Adrenal gland (tissue), 12 donors: ENCODE results near the gene GSTK1. TPM values are rescaled to one million over a fixed set of nuclear protein-coding genes. Genes with fewer than 3 reads are reported as not detected.

ENCODE experiments used
- DNase-seq, 7 donors: peaks; one replicate each; pipeline ENCODE4 v3.0.0-alpha.2; 2019 to 2020
- H3K27ac ChIP-seq, 5 donors: fragments of 200-600 bp; sonication (generic) in 4 of 5; 1 replicate in 3 of 5; 2 replicates in 2 of 5; pipeline versions ENCODE4 v1.5.1 to v1.8.0; 2016 to 2020; ENCODE audit warnings: mild to moderate bottlenecking in 1 of 5
- H3K27me3 ChIP-seq: fragments of 200-600 bp; 2 replicates; pipeline ENCODE4 v1.8.0; 2021
- H3K36me3 ChIP-seq, 2 donors: fragments of 200-600 bp; replicated peaks in 1 of 2; 1 replicate in 1 of 2; 2 replicates in 1 of 2; pipeline versions ENCODE4 v1.5.1 to v1.8.0; 2018 to 2022
- H3K4me1 ChIP-seq, 2 donors: fragments of 200-600 bp; replicated peaks in 1 of 2; 1 replicate in 1 of 2; 2 replicates in 1 of 2; pipeline versions ENCODE4 v1.5.1 to v1.8.0; 2018 to 2021
- H3K4me3 ChIP-seq, 4 donors: fragments of 200-600 bp; sonication (generic) in 3 of 4; one replicate each; pipeline ENCODE4 v1.5.1; 2016 to 2018
- H3K9me3 ChIP-seq, 3 donors: fragments of 200-600 bp; sonication (generic) in 1 of 3; replicated peaks in 1 of 3; 1 replicate in 2 of 3; 2 replicates in 1 of 3; pipeline versions ENCODE4 v1.5.1 to v1.8.0; 2016 to 2021
- POLR2A ChIP-seq, 2 donors: fragments of 450-650 bp; IDR thresholded peaks; one replicate each; pipeline ENCODE4 v1.6.1; 2017; ENCODE audit warnings: antibody characterized with exemption in 2 of 2, mild to moderate bottlenecking in 2 of 2, moderate library complexity in 1 of 2
- WGBS, 4 donors: extraction: QIAGEN DNeasy Blood & Tissue Kit in 2 of 4; methylation state at CpG; one replicate each; pipeline versions ENCODE4 v1.1.5 to v1.1.7; 2013 to 2017; 5-methylcytosine and 5-hydroxymethylcytosine counted together
- intact Hi-C, 2 donors: fragments of 100-400 bp; cut with DNase I; formaldehyde crosslinking; loops; one replicate each; pipeline versions ENCODE4 v1.14.1 to v1.15.0; 2022 to 2023
- polyA plus RNA-seq, 3 donors: library from polyadenylated mRNA; stranded (reverse); fragments of 200-250 nt in 2 of 3; fragments of 350-450 nt in 1 of 3; fragmentation: Illumina TruSeq in 1 of 3; extraction: RNeasy Lipid Tissue Mini Kit (QIAGEN cat#74804) in 1 of 3; gene quantifications; one replicate each; pipeline ENCODE4 v1.2.3, GENCODE V29; 2013 to 2014
- total RNA-seq, 9 donors: library from RNA; depleted of rRNA in 4 of 9; stranded (reverse); fragments of >200 nt in 4 of 9; fragments of 120-200 nt in 1 of 9; fragmentation: NEBNext Ultra II Directional in 1 of 9; extraction: Animal tissue kit (Norgen Biotek cat#: 25700) in 1 of 9; gene quantifications; one replicate each; pipeline versions ENCODE4 v1.1.0 to v1.2.4, GENCODE V29; 2013 to 2023
- TF ChIP-seq, protein P1 (sequence below), 6 experiments: fragments of 450-650 bp in 4 of 6; fragments of 200-600 bp in 2 of 6; sonication (generic) in 1 of 6; IDR thresholded peaks; 1 replicate in 5 of 6; 2 replicates in 1 of 6; pipeline versions ENCODE4 v1.5.1 to v1.8.0; 2016 to 2021; ENCODE audit warnings: antibody characterized with exemption in 6 of 6, mild to moderate bottlenecking in 2 of 6, moderate library complexity in 1 of 6
- donor health status: healthy with polysubstance abuse.
- donor health status: Bipolar disorder and iron deficiency.
- donor health status: DM: yes; HTN: yes; CAD: no.
- donor health status: DM: no; HTN: no; CAD: no.
- donor health status: DM: no; HTN: no; CAD: no.
- donor health status: DM: yes; HTN: yes; CAD: no.

The GSTK1 gene
- total and polyA plus RNA-seq, 12 donors, result 155 to 333 (median 220) TPM

DNA sequence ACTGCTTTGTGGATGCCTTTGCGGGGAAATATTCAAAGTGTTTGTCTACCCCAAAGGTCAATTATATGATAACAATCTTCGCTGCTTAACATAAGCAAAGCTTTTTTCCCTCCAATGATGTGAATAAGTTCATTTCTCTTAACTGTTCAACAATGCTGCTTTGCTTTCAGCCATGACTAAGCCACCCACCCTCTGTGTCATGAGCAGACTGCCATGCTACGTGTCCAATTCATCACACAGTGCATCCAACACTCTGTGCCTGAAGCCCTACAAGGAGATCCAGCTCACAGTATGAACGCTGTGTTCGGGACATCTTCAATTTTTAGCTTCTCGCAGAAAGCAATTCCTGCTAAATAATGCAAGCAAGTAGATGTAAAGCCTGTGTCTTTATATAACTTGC, 47.1 kb upstream of the GSTK1 start:
- Histone ChIP-seq H3K27me3 (no peaks in the 10 kb centered on the region), H3K4me3 (no peak overlapping the region), H3K27ac (no peak overlapping the region), H3K36me3 (no peaks in the 10 kb centered on the region), H3K9me3 (no peaks in the 10 kb centered on the region), H3K4me1 (no peaks in the 10 kb centered on the region)
- WGBS, 4 donors, result 84 to 91% (median 85%) methylated on average over 6 of the region's 6 CpGs
- TF ChIP-seq POLR2A (IDR thresholded peaks at IDR 0.05), result no peak
- TF ChIP-seq, protein P1, sequence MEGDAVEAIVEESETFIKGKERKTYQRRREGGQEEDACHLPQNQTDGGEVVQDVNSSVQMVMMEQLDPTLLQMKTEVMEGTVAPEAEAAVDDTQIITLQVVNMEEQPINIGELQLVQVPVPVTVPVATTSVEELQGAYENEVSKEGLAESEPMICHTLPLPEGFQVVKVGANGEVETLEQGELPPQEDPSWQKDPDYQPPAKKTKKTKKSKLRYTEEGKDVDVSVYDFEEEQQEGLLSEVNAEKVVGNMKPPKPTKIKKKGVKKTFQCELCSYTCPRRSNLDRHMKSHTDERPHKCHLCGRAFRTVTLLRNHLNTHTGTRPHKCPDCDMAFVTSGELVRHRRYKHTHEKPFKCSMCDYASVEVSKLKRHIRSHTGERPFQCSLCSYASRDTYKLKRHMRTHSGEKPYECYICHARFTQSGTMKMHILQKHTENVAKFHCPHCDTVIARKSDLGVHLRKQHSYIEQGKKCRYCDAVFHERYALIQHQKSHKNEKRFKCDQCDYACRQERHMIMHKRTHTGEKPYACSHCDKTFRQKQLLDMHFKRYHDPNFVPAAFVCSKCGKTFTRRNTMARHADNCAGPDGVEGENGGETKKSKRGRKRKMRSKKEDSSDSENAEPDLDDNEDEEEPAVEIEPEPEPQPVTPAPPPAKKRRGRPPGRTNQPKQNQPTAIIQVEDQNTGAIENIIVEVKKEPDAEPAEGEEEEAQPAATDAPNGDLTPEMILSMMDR (IDR thresholded peaks at IDR 0.05), result no peak
- no peak for DNase-seq
- intact Hi-C loops, result loop anchor here (5.0 to 10.0 kb wide), 2 partner anchors 209 to 341 kb away; no protein-coding TSS in a partner anchor

DNA sequence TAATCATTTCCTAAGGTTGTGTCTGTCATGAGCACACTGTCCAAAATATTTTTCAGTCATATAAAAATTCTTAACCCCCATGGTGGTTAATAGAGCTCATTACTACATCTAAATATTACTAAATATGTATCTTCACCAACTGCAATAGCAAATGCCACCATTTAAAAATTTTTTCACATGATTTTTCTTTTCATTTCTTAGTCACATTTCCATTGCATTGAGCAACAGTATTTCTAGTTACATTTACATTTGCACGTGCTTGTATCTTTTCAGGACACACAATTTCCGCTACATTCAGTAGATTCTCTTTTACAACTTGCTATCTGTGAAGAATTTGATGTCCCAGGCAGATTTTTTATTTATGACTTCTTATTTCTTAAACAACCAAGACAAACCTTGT, 46.6 kb upstream of the GSTK1 start:
- Histone ChIP-seq H3K27me3 (no peaks in the 10 kb centered on the region), H3K9me3 (no peaks in the 10 kb centered on the region), H3K36me3 (no peaks in the 10 kb centered on the region), H3K4me3 (no peak overlapping the region), H3K27ac (no peak overlapping the region), H3K4me1 (no peaks in the 10 kb centered on the region)
- TF ChIP-seq, protein P1 (IDR thresholded peaks at IDR 0.05), result no peak
- TF ChIP-seq POLR2A (IDR thresholded peaks at IDR 0.05), result no peak
- no peak for DNase-seq
- WGBS, 4 donors, result 74 to 84% (median 82%) methylated on average over 2 of the region's 2 CpGs
- intact Hi-C loops, result loop anchor here (5.0 to 10.0 kb wide), 2 partner anchors 209 to 342 kb away; no protein-coding TSS in a partner anchor

DNA sequence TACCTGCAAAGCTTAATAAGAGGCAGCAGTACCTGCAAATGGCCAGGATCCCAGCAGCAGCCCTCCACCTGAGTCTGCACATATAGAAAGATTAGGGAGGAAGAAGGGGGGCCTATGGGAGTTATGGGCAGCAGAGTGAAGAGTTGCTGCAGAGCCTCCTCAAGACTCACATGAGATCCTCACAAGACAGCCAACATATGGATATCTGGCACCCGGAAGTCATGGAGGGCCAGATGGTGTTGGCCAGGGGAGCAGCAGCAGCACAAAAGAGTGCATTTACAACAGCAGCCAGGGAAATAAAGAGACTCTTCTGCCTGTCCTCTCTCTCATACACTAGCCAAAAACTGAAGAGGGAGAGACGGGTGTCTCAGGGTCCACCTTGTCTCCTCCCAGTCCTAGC, 45.4 kb upstream of the GSTK1 start:
- 61 to 78% (median 74%) methylated on average over 2 of the region's 2 CpGs for WGBS, 4 donors
- TF ChIP-seq, protein P1 (IDR thresholded peaks at IDR 0.05), result no peak
- no peaks in the 10 kb centered on the region for H3K9me3 ChIP-seq
- no peaks in the 10 kb centered on the region for H3K4me1 ChIP-seq
- DNase-seq, result no peak
- intact Hi-C loops, result loop anchor here (5.0 to 10.0 kb wide), 2 partner anchors 211 to 343 kb away; no protein-coding TSS in a partner anchor
- H3K27me3 ChIP-seq, result no peaks in the 10 kb centered on the region
- H3K27ac ChIP-seq, result no peak overlapping the region
- H3K36me3 ChIP-seq, result no peaks in the 10 kb centered on the region
- H3K4me3 ChIP-seq, result no peak overlapping the region

DNA sequence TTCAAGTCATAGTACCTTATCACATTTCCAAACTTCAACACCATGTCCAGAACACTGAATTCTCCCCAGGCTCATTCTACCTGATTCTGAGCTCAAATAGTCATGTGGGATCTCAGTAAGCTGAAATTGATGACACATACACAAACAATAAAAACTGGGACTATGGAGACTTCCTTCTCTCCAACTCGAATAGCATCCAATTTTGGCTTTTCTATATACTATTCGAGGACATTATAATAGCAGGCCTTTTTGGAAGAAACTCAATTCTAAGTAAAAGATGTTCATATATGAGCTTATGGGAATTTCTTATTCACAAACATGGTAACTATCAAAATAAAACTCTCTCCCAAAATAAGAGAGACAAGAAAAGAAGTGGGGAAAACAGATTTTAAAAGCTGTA, 42.0 kb upstream of the GSTK1 start:
- H3K36me3 ChIP-seq, result no peaks in the 10 kb centered on the region
- no peak overlapping the region for H3K4me3 ChIP-seq
- WGBS, 4 donors, result 66 to 75% (median 68%) methylated on average over 2 of the region's 2 CpGs
- no peak for TF ChIP-seq POLR2A (IDR thresholded peaks at IDR 0.05)
- TF ChIP-seq, protein P1 (IDR thresholded peaks at IDR 0.05), result no peak
- intact Hi-C loops, result no loop called here
- no peaks in the 10 kb centered on the region for H3K27me3 ChIP-seq
- no peak for DNase-seq
- no peak overlapping the region for H3K27ac ChIP-seq
- no peaks in the 10 kb centered on the region for H3K4me1 ChIP-seq
- H3K9me3 ChIP-seq, result no peaks in the 10 kb centered on the region
